DOHH2 (cell line): ENCODE results near the gene ELFN1.

Experiments
- CTCF ChIP-seq: fragments of 200-600 bp; sonication (generic); IDR thresholded peaks from one replicate; pipeline ENCODE4 v1.5.1; 2014; ENCODE audit warnings: antibody characterized with exemption, mild to moderate bottlenecking, low read depth, low read length; ENCODE audit not compliant: poor library complexity, severe bottlenecking
- EZH2phosphoT487 ChIP-seq: fragments of 200-600 bp; sonication (generic); IDR thresholded peaks from 2 replicates; pipeline ENCODE4 v1.6.1; 2017; ENCODE audit warnings: borderline replicate concordance, mild to moderate bottlenecking, antibody characterized with exemption, low read length, moderate library complexity, mixed read lengths

GRCh38 chr7:1749864-1750466, 79.9 kb downstream of the ELFN1 start:
- TF ChIP-seq CTCF = no peak
- TF ChIP-seq EZH2phosphoT487 = no peak
